Left renal pelvis (tissue), 4 donors: ENCODE data around the gene MRPL58. TPM values are rescaled to one million over a fixed set of nuclear protein-coding genes. Genes with fewer than 3 reads are reported as not detected.
"Not testable (repeated sequence)": the region's sequence is repeated elsewhere in the genome, so short reads cannot be mapped to it uniquely, and the experiment has no call there.

Source experiments
- DNase-seq, 4 donors: peaks; one replicate each; pipeline ENCODE4 v3.0.0-alpha.2; 2013; ENCODE audit warnings: low read depth in 4 of 4, low spot score in 3 of 4
- polyA plus RNA-seq, 4 donors: library from polyadenylated mRNA; unstranded; fragments of 120-200 nt; gene quantifications; one replicate each; pipeline ENCODE4 v1.2.1, GENCODE V29; 2013; ENCODE audit not compliant: insufficient read length in 4 of 4

MRPL58 gene
- 10 to 100 TPM; 19.1 to 29.5 (median 25.6) TPM for polyA plus RNA-seq

- DNase-seq: peak in 1 of 4 donors; percentile 55
Observed at GRCh38 chr17:75012346-75013091, at the start of gene MRPL58. MRPL58 (plus strand) TSS chr17:75012670; CDS start chr17:75012687, 17 bp downstream.

GRCh38 chr17:74963656-74964055, 48.8 kb upstream of the MRPL58 start:
- DNase-seq: no peak

- DNase-seq: no peak
Observed at GRCh38 chr17:74964246-74964761, 48.2 kb upstream of the MRPL58 start.

GRCh38 chr17:74964988-74965622, 47.4 kb upstream of the MRPL58 start:
- DNase-seq: no peak

- DNase-seq: no peak
Observed at GRCh38 chr17:74968361-74968780, 44.1 kb upstream of the MRPL58 start.

- DNase-seq: not testable (repeated sequence)
Observed at GRCh38 chr17:74969501-74969900, 43.0 kb upstream of the MRPL58 start.

GRCh38 chr17:74970395-74970794, 42.1 kb upstream of the MRPL58 start:
- DNase-seq: no peak

GRCh38 chr17:74971069-74971841, 41.2 kb upstream of the MRPL58 start:
- no peak for DNase-seq

GRCh38 chr17:74971842-74972106, 40.7 kb upstream of the MRPL58 start:
- DNase-seq: no peak

GRCh38 chr17:74972107-74972972, 40.1 kb upstream of the MRPL58 start, which contains the start of gene HID1:
HID1 (minus strand) TSS chr17:74972759; CDS start chr17:74972656, 103 bp downstream.
- no peak for DNase-seq

GRCh38 chr17:74972973-74973328, 39.5 kb upstream of the MRPL58 start:
- DNase-seq: no peak

GRCh38 chr17:74975943-74976342, 36.5 kb upstream of the MRPL58 start:
- no peak for DNase-seq

- no peak for DNase-seq
Observed at GRCh38 chr17:74977802-74978201, 34.7 kb upstream of the MRPL58 start.

- DNase-seq: no peak
Observed at GRCh38 chr17:74978240-74978639, 34.2 kb upstream of the MRPL58 start.

GRCh38 chr17:74979408-74980146, 32.9 kb upstream of the MRPL58 start:
- no peak for DNase-seq

- DNase-seq: no peak
Observed at GRCh38 chr17:74981318-74981978, 31.0 kb upstream of the MRPL58 start.

GRCh38 chr17:74981979-74982662, 30.3 kb upstream of the MRPL58 start:
- no peak for DNase-seq

- DNase-seq: not testable (repeated sequence)
Observed at GRCh38 chr17:74982663-74983313, 29.7 kb upstream of the MRPL58 start.
